GM12872 (cell line): ENCODE data around the gene TRAK1.

Experiments
- TF ChIP-seq, protein P1 (sequence below): IDR thresholded peaks from 3 replicates; pipeline ENCODE4 v1.5.1; 2011; ENCODE audit warnings: low read depth, mild to moderate bottlenecking, low read length, moderate library complexity; ENCODE audit not compliant: insufficient read depth

The TRAK1 gene, protein sequence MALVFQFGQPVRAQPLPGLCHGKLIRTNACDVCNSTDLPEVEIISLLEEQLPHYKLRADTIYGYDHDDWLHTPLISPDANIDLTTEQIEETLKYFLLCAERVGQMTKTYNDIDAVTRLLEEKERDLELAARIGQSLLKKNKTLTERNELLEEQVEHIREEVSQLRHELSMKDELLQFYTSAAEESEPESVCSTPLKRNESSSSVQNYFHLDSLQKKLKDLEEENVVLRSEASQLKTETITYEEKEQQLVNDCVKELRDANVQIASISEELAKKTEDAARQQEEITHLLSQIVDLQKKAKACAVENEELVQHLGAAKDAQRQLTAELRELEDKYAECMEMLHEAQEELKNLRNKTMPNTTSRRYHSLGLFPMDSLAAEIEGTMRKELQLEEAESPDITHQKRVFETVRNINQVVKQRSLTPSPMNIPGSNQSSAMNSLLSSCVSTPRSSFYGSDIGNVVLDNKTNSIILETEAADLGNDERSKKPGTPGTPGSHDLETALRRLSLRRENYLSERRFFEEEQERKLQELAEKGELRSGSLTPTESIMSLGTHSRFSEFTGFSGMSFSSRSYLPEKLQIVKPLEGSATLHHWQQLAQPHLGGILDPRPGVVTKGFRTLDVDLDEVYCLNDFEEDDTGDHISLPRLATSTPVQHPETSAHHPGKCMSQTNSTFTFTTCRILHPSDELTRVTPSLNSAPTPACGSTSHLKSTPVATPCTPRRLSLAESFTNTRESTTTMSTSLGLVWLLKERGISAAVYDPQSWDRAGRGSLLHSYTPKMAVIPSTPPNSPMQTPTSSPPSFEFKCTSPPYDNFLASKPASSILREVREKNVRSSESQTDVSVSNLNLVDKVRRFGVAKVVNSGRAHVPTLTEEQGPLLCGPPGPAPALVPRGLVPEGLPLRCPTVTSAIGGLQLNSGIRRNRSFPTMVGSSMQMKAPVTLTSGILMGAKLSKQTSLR

DNA sequence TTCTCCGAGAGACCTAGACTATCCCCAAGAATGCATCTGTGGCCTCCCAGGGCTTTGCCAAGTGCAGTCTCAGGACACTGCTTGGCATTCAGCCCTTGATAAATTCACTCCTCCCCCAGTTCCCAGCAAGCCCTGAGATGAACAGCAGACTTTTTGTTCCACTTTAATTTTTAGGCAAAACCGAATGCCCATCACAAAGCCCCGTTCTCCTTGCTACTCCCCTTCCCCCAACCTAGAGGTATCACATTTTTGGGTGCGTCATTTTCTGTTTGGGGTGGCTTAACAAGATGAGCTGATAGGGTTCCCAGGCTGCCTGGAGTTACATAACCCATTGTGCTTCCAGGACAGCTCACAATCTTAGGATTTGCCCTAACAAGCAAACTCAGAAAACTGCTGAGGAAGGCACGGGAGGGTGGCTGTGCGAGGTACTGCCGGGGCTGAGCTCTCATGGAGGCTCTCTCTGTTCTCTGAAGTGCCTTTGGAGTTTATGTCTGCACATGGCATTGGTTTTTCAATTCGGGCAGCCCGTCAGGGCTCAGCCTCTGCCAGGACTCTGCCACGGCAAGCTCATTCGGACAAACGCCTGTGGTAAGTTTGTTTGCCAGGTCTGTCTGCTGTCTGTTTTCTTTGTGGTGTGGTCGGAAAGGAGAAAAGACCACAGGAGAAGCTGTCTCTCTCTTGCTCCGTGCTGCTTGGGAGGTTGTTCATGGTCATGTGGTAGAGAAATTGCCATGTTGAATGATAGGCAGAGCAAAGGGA is at the start of gene TRAK1:
Gene TRAK1, plus strand, starts transcription at position 385 of the 759 bp plus-strand sequence. Its CDS starts 113 bp downstream, at position 498.
- TF ChIP-seq, protein P1, sequence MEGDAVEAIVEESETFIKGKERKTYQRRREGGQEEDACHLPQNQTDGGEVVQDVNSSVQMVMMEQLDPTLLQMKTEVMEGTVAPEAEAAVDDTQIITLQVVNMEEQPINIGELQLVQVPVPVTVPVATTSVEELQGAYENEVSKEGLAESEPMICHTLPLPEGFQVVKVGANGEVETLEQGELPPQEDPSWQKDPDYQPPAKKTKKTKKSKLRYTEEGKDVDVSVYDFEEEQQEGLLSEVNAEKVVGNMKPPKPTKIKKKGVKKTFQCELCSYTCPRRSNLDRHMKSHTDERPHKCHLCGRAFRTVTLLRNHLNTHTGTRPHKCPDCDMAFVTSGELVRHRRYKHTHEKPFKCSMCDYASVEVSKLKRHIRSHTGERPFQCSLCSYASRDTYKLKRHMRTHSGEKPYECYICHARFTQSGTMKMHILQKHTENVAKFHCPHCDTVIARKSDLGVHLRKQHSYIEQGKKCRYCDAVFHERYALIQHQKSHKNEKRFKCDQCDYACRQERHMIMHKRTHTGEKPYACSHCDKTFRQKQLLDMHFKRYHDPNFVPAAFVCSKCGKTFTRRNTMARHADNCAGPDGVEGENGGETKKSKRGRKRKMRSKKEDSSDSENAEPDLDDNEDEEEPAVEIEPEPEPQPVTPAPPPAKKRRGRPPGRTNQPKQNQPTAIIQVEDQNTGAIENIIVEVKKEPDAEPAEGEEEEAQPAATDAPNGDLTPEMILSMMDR = no peak

DNA sequence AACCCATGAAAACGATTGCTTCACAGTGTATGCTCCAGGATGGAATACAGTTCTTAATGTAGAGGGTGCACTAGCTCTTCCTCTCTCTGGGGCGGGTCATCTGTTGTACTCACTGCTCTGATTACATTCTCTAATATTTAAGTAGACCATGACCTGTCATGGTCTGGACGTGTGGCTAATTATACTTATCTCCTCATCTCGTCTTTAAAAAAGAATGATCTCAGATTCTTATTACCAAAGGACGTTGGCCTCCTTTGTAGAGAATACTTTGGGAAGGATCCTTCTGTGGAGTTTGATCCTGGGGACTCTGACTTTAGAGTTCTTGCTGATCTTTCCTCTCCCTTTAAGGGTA is 48.4 kb upstream of the TRAK1 start:
- TF ChIP-seq, protein P1 = no peak

DNA sequence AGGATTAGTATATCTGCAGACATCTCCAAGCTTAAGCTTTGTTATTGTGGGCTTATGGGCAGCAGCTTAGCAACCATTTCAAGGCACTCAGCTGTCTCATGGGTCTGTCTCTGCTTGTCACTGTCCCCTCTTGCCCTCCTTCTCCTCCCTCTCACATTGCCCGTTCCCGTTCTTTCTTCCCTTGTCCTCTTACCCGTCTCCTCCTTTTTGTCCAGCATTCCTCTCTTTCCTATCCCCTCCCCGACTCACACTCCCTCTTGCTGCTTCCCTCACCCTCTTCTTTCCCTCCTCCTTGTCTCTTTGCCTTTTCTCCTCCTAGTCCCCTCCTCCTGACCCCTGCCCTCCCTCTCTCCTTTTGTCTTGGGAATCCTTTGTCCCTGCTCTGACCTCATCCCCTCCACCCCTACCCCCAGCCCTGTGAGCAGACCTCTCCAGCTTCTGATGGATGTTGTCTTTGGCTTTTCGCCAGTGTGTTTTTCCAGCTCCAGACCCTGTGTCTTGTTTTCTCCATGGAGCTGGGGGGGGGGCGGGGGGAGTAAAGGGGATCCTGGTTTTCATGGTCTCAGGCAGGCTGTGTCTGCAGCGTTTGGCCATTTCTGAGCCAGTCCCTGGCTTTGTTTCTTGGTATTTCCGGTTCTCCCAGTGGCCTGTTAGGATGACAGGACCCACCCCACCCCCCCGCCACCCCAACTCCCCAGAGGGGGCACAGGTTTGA is 47.9 kb upstream of the TRAK1 start:
- TF ChIP-seq, protein P1 = no peak

DNA sequence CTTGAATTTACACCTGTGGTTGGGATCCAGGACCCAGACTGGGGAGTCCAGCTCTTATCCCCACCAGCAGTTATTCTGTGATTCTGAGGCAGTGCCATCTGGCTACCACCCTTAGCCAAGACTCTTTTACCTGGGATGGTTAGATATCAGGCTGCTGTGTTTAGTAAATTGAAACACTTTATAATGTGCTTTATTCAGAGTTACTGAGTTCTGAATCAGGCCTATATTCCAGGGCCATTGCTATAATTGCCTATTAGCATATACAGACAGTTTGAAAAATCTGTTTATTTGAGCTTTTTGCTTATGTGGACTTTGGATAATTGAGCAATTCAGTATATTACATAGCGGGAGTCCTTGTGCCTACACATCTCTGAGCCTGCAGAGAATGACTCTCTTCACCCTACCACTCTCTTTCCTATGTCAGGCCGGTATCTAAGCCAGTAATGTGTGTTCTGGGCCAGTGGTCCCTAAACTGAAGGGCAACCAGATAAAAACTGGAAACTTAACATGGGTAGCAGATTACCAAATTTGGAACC is 45.4 kb upstream of the TRAK1 start:
- TF ChIP-seq, protein P1 = no peak

DNA sequence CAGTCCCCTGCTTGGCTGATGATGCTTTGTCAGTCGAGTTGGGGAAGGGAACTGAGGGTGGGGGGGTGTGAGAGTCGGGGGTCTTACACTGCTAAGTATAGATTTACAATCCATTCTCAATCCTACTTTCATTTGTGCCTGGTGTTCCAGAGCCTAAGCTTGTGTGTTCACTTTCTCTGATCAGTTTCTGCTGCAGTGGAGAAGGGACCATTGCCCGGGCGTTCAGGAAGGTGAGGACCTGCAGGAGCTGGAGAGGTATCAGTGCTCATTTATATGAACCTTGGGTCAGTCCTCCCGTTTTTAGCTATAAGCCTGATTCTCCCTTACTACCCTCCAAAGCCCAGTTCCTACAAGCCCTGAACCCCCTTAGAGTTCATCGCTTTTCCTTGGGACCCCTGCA is 41.0 kb upstream of the TRAK1 start:
- TF ChIP-seq, protein P1 = no peak

DNA sequence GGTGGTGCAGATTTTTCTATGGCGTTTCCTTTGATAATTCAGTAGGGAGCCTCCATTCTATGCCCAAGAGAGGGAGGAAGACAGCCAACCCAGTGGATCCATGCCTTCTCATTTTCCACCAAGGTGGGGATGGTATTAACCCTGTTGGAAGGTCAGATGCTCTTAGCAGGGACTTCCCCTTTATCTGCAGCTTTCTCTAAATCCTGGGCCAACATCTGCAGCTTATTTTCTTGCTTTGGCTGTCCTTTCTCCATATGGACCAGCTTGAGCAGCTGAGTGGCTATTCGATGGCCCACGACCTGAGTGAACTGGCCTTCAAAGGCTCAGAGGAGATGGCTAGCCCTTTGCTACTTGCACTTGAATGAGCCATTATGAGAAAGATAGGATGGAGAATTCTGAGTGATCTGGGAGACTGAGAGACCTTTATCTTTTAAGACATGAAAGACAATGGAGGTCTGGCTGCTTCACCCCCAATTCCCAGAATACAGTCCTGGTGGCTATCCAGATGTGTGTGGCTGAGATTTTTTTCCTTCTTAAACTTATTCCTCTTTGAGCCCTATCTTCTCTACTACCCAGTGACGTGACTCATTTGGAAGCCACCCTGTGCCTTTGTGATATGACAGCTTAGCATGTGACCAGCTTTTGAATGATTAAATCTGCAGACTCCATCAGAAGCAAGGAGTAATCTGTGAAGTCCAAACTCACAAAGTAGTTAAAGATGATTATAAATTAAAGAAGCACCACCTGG is 39.6 kb upstream of the TRAK1 start:
- TF ChIP-seq, protein P1 = no peak
